HepG2 (cell line): Measurements from ENCODE around the gene WDHD1. TPM values are rescaled to one million over a fixed set of nuclear protein-coding genes. Genes with fewer than 3 reads are reported as not detected.

Experiments used
- CSRNP1 ChIP-seq: sonication (generic); formaldehyde crosslinking; IDR thresholded peaks from 2 replicates; pipeline ENCODE4 v1.8.1; 2023; ENCODE audit warnings: mild to moderate bottlenecking, missing genetic modification reagents
- DNMT3B ChIP-seq: conservative IDR thresholded peaks from 2 replicates; pipeline ENCODE4 v1.6.1; 2016; ENCODE audit warnings: missing biosample characterization, control low read depth
- ERF ChIP-seq: IDR thresholded peaks from 2 replicates; pipeline ENCODE4 v1.6.1; 2018; ENCODE audit warnings: missing biosample characterization, missing genetic modification reagents
- IRF9 ChIP-seq: sonication (generic); formaldehyde crosslinking; IDR thresholded peaks from 2 replicates; pipeline ENCODE4 v1.8.0; 2022; ENCODE audit warnings: missing genetic modification reagents, mild to moderate bottlenecking, borderline replicate concordance
- MLXIP ChIP-seq: sonication (generic); formaldehyde crosslinking; IDR thresholded peaks from 2 replicates; pipeline ENCODE4 v1.9.0; 2021; ENCODE audit warnings: missing genetic modification reagents, borderline replicate concordance
- NFKBIZ ChIP-seq: IDR thresholded peaks from 2 replicates; pipeline ENCODE4 v1.6.1; 2018; ENCODE audit warnings: missing genetic modification reagents, missing compliant biosample characterization
- TEAD2 ChIP-seq: sonication (generic); formaldehyde crosslinking; IDR thresholded peaks from 2 replicates; pipeline ENCODE4 v1.9.0; 2021; ENCODE audit warnings: missing genetic modification reagents
- ZNF333 ChIP-seq: sonication (generic); formaldehyde crosslinking; IDR thresholded peaks from 2 replicates; pipeline ENCODE4 v1.4.0; 2020; ENCODE audit warnings: mild to moderate bottlenecking, missing genetic modification reagents, borderline replicate concordance
- polyA plus RNA-seq, 8 experiments: library from polyadenylated mRNA; depleted of rRNA in 3 of 8; stranded (reverse) in 7 of 8; unstranded in 1 of 8; fragments of >200 nt; fragmentation: Illumina TruSeq in 4 of 8; extraction: Trizol in 4 of 8; gene quantifications; 2 replicates each; pipeline versions ENCODE4 v1.2.1 to v1.2.3, GENCODE V29; 2011 to 2016; ENCODE audit warnings: low read depth in 4 of 8, missing spikeins in 1 of 8, mixed read lengths in 1 of 8; ENCODE audit not compliant: insufficient read depth in 1 of 8
- total RNA-seq, 5 experiments: library from RNA; depleted of rRNA; stranded (reverse); fragments of >200 nt; fragmentation: Illumina TruSeq; extraction: Trizol; gene quantifications; 2 replicates each; pipeline ENCODE4 v1.2.3, GENCODE V29; 2016; ENCODE audit warnings: low read depth in 1 of 5

The WDHD1 gene
- total and polyA plus RNA-seq, 2 of the 13 experiments (the other 11 are each of a cell fraction or from before 2014, with no cell fraction given) = 5.5 to 27.5 TPM

GRCh38 chr14:54916101-54916500 is 110.8 kb downstream of the WDHD1 start (continued):
- TF ChIP-seq MLXIP (CRISPR knock-in tag) (no peak), ZNF333 (no peak), DNMT3B (CRISPR knock-in tag) (no peak), ERF (CRISPR knock-in tag) (no peak), NFKBIZ (CRISPR knock-in tag) (no peak), CSRNP1 (CRISPR knock-in tag) (no peak), IRF9 (CRISPR knock-in tag) (no peak), TEAD2 (CRISPR knock-in tag) (no peak)
- TF ChIP-seq, all 625 proteins: peak for 0
